GM12891 (cell line): ENCODE measurements around the gene CNTN4.

Experiments
- POLR2A ChIP-seq: IDR thresholded peaks from 2 replicates; pipeline ENCODE4 v1.6.1; 2011; ENCODE audit warnings: low read depth, low read length, control low read depth
- POLR2AphosphoS5 ChIP-seq: IDR thresholded peaks from 2 replicates; pipeline ENCODE4 v1.6.1; 2011; ENCODE audit warnings: low read depth, low read length, control low read depth
- POU2F2 ChIP-seq: IDR thresholded peaks from 2 replicates; pipeline ENCODE4 v1.6.1; 2011; ENCODE audit warnings: low read depth, mild to moderate bottlenecking, control low read depth, low read length, moderate library complexity

DNA sequence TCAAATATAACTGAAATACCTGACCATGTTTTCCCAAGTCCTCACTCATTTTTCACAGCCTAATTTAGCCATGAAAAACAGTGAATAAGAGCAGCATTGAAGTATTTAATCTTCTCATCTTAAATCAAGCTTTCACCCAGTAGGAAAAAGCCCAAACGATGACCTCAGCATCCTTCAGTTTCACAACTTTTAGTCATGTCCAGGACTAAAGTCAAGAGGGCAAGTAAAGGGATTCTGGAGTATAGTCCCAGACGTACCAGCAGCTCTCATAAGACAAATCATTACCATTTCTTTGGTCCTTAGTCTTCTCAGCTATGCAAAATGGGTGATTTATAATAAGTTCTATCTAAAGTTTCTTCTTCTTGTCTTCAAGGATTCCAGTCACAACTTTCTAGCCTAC lies 774.2 kb downstream of the CNTN4 start:
- TF ChIP-seq POLR2AphosphoS5 (no peak), POLR2A (no peak), POU2F2 (no peak)
